ENCODE results near the gene ABCG8.
A peak's percentile ranks its signal among the peaks of the same experiment; 100 is the strongest.

ABCG8 gene

GRCh38 chr2:43826305-43827250 is 12.2 kb upstream of the ABCG8 start:
- no peak for DNase-seq

- no peak for DNase-seq
These were observed 7.1 kb upstream of the ABCG8 start for GRCh38 chr2:43831543-43832294.

GRCh38 chr2:43832457-43832856 is 6.3 kb upstream of the ABCG8 start:
- DNase-seq = no peak

- DNase-seq = no peak
These were observed 1.7 kb upstream of the ABCG8 start for GRCh38 chr2:43837033-43837432.

- no peak for DNase-seq
These were observed 776 bp upstream of the ABCG8 start for GRCh38 chr2:43837831-43838559.

- no peak for DNase-seq
These were observed 1.2 kb downstream of the ABCG8 start for GRCh38 chr2:43839776-43840564.

GRCh38 chr2:43840965-43841364 is 2.2 kb downstream of the ABCG8 start:
- DNase-seq = no peak

GRCh38 chr2:43841949-43842865 is 3.4 kb downstream of the ABCG8 start:
- DNase-seq = no peak

- DNase-seq = no peak
These were observed 4.1 kb downstream of the ABCG8 start for GRCh38 chr2:43842866-43843226.

- DNase-seq = no peak
These were observed 6.4 kb downstream of the ABCG8 start for GRCh38 chr2:43845181-43845580.

- DNase-seq = no peak
These were observed 7.5 kb downstream of the ABCG8 start for GRCh38 chr2:43846140-43846793.

GRCh38 chr2:43848214-43848613 is 9.4 kb downstream of the ABCG8 start:
- no peak for DNase-seq

GRCh38 chr2:43851011-43851980 is 12.5 kb downstream of the ABCG8 start:
- DNase-seq = no peak

- no peak for DNase-seq
These were observed 13.5 kb downstream of the ABCG8 start for GRCh38 chr2:43852196-43852730.

GRCh38 chr2:43853141-43854081 is 14.6 kb downstream of the ABCG8 start:
- DNase-seq = no peak

GRCh38 chr2:43854671-43855070 is 15.9 kb downstream of the ABCG8 start:
- no peak for DNase-seq

GRCh38 chr2:43855292-43855691 is 16.5 kb downstream of the ABCG8 start:
- no peak for DNase-seq

GRCh38 chr2:43872151-43872550 is 33.4 kb downstream of the ABCG8 start:
- DNase-seq = peak; percentile 18

Data from NCI-H1436 (cell line).